ENCODE data around the gene SSTR3.

Gene SSTR3

GRCh38 chr22:37213218-37213855, 1.1 kb upstream of the SSTR3 start:
- no peak overlapping the region for H4K12ac ChIP-seq (ENCODE audit: low read depth, low read length)
- no peak overlapping the region for H3K14ac ChIP-seq (ENCODE audit: low read length)
- no peak for DNase-seq
- no peak overlapping the region for H3K9ac ChIP-seq (ENCODE audit: low read length)
- no peaks in the 10 kb centered on the region for H3K27me3 ChIP-seq (ENCODE audit: insufficient read depth, low read length)
- H2AK5ac ChIP-seq (ENCODE audit: low read length) = no peak overlapping the region
- no peaks in the 10 kb centered on the region for H3K4me1 ChIP-seq (ENCODE audit: control insufficient read depth in 1 of 2, insufficient read depth in 2 of 2, low read length in 2 of 2)
- H3K36me3 ChIP-seq (ENCODE audit: control insufficient read depth in 1 of 2, insufficient read depth in 2 of 2, low read length in 2 of 2) = no peaks in the 10 kb centered on the region
- no peak overlapping the region for H3K23ac ChIP-seq (ENCODE audit: low read length)
- H3K18ac ChIP-seq (ENCODE audit: low read length) = no peak overlapping the region
- no peak overlapping the region for H4K8ac ChIP-seq (ENCODE audit: low read depth, low read length)
- no peak overlapping the region for H2BK5ac ChIP-seq (ENCODE audit: low read depth, low read length, poor library complexity)
- no peak overlapping the region for H3K27ac ChIP-seq (ENCODE audit: low read depth, low read length)
- H3K9me3 ChIP-seq (ENCODE audit: insufficient read depth, low read depth, low read length) = peaks cover 3% of the 10 kb centered on the region
- H3K79me2 ChIP-seq (ENCODE audit: control insufficient read depth, insufficient read depth, low read length, poor library complexity) = no peaks in the 10 kb centered on the region
- no peak overlapping the region for H2BK12ac ChIP-seq (ENCODE audit: low read length)
- no peaks in the 10 kb centered on the region for H3K79me1 ChIP-seq (ENCODE audit: low read length)
- H3K4me2 ChIP-seq (ENCODE audit: low read length) = no peak overlapping the region
- no CpG with 5 or more reads among the region's 18 CpGs for WGBS (ENCODE audit: extremely low coverage, insufficient coverage, insufficient read length)
- no peak overlapping the region for H3K4me3 ChIP-seq (ENCODE audit: low read depth, low read length)
- no peak overlapping the region for H2BK120ac ChIP-seq (ENCODE audit: insufficient read depth, low read length, poor library complexity)
- H3K4ac ChIP-seq (ENCODE audit: low read depth, low read length) = no peak overlapping the region
- H2AFZ ChIP-seq (ENCODE audit: insufficient read depth, low read length, poor library complexity) = no peak overlapping the region
- no peak overlapping the region for H4K91ac ChIP-seq (ENCODE audit: low read depth, low read length)

DNA sequence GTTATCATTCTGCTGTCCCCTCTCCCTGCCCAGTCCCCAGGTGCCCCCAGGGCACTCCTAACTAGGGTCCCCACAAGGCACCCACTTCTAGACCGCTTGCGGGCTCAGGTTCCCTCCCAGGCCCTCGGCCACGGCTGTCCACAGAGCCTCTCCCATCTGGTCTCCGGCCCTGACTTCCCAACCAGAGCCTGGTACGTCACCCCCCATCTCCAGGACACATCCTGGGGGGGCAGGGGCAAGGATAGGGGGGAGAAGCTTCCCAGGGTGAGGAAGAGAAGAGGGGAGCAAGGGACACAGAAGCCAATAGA, 457 bp downstream of the SSTR3 start:
- Histone ChIP-seq H3K79me2 (ENCODE audit: control insufficient read depth, insufficient read depth, low read length, poor library complexity) (no peaks in the 10 kb centered on the region), H2AFZ (ENCODE audit: insufficient read depth, low read length, poor library complexity) (no peak overlapping the region), H3K4me2 (ENCODE audit: low read length) (no peak overlapping the region), H3K9ac (ENCODE audit: low read length) (no peak overlapping the region), H3K27ac (ENCODE audit: low read depth, low read length) (no peak overlapping the region), H3K18ac (ENCODE audit: low read length) (no peak overlapping the region), H2BK12ac (ENCODE audit: low read length) (no peak overlapping the region), H2BK120ac (ENCODE audit: insufficient read depth, low read length, poor library complexity) (no peak overlapping the region), H3K27me3 (ENCODE audit: insufficient read depth, low read length) (no peaks in the 10 kb centered on the region), H3K79me1 (ENCODE audit: low read length) (no peaks in the 10 kb centered on the region), H3K23ac (ENCODE audit: low read length) (no peak overlapping the region), H2BK5ac (ENCODE audit: low read depth, low read length, poor library complexity) (no peak overlapping the region), H3K14ac (ENCODE audit: low read length) (no peak overlapping the region), H3K4ac (ENCODE audit: low read depth, low read length) (no peak overlapping the region), H3K9me3 (ENCODE audit: insufficient read depth, low read depth, low read length) (peaks cover 3% of the 10 kb centered on the region), H3K36me3 (ENCODE audit: control insufficient read depth in 1 of 2, insufficient read depth in 2 of 2, low read length in 2 of 2) (no peaks in the 10 kb centered on the region), H4K8ac (ENCODE audit: low read depth, low read length) (no peak overlapping the region), H2AK5ac (ENCODE audit: low read length) (no peak overlapping the region), H3K4me1 (ENCODE audit: control insufficient read depth in 1 of 2, insufficient read depth in 2 of 2, low read length in 2 of 2) (no peaks in the 10 kb centered on the region), H4K12ac (ENCODE audit: low read depth, low read length) (no peak overlapping the region), H3K4me3 (ENCODE audit: low read depth, low read length) (no peak overlapping the region), H4K91ac (ENCODE audit: low read depth, low read length) (no peak overlapping the region)
- DNase-seq = no peak
- no CpG with 5 or more reads among the region's 6 CpGs for WGBS (ENCODE audit: extremely low coverage, insufficient coverage, insufficient read length)

DNA sequence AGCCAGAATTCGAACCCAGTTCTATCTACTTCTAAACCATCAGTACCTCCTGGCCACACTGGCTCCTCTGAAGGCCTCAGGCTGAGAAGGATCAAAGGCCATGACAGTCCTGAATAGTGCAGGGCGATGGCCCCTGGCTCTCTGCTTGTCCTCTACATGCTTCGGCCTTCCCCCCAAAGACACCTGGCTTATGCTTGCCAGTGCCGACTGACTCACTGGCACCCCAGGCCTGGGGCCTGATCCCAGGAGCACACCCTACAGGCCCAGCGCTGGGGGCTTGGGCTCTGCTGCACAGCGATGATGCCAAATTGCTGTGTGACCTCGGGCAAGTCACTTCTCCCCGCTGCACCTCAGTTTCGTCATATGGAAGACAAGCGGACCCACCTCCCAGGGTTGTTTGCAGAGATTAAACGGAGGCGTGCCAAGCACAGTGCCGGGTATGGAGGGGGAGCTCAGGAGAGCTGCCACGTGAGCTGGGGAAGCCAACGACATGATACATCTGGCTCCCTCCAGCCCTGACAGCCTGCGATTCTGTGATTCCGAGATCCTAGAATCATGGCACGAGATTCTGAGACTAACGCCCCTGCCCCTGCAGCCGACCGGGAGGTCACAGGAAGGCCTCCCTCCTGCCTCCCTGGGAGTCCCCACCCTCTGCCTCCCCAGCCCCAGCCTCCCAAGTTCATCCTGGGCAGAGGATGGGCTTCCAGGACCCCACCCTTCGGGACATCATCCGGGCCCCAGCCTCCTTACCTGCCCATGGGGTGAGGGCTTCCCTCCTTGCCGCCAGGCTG, 1.0 kb downstream of the SSTR3 start:
- H3K4me3 ChIP-seq (ENCODE audit: low read depth, low read length) = peak overlapping the region; percentile 6
- no peak overlapping the region for H3K18ac ChIP-seq (ENCODE audit: low read length)
- H3K4me2 ChIP-seq (ENCODE audit: low read length) = no peak overlapping the region
- no peak overlapping the region for H3K14ac ChIP-seq (ENCODE audit: low read length)
- H3K27ac ChIP-seq (ENCODE audit: low read depth, low read length) = no peak overlapping the region
- no peak overlapping the region for H2BK12ac ChIP-seq (ENCODE audit: low read length)
- no peaks in the 10 kb centered on the region for H3K79me1 ChIP-seq (ENCODE audit: low read length)
- H4K12ac ChIP-seq (ENCODE audit: low read depth, low read length) = no peak overlapping the region
- H3K23ac ChIP-seq (ENCODE audit: low read length) = no peak overlapping the region
- no peaks in the 10 kb centered on the region for H3K4me1 ChIP-seq (ENCODE audit: control insufficient read depth in 1 of 2, insufficient read depth in 2 of 2, low read length in 2 of 2)
- H2BK5ac ChIP-seq (ENCODE audit: low read depth, low read length, poor library complexity) = no peak overlapping the region
- no peak overlapping the region for H2AK5ac ChIP-seq (ENCODE audit: low read length)
- H4K91ac ChIP-seq (ENCODE audit: low read depth, low read length) = no peak overlapping the region
- no peaks in the 10 kb centered on the region for H3K27me3 ChIP-seq (ENCODE audit: insufficient read depth, low read length)
- H2BK120ac ChIP-seq (ENCODE audit: insufficient read depth, low read length, poor library complexity) = no peak overlapping the region
- no peak overlapping the region for H3K9ac ChIP-seq (ENCODE audit: low read length)
- no peaks in the 10 kb centered on the region for H3K79me2 ChIP-seq (ENCODE audit: control insufficient read depth, insufficient read depth, low read length, poor library complexity)
- H3K36me3 ChIP-seq (ENCODE audit: control insufficient read depth in 1 of 2, insufficient read depth in 2 of 2, low read length in 2 of 2) = no peaks in the 10 kb centered on the region
- peaks cover 3% of the 10 kb centered on the region for H3K9me3 ChIP-seq (ENCODE audit: insufficient read depth, low read depth, low read length)
- H2AFZ ChIP-seq (ENCODE audit: insufficient read depth, low read length, poor library complexity) = no peak overlapping the region
- H3K4ac ChIP-seq (ENCODE audit: low read depth, low read length) = no peak overlapping the region
- no peak for DNase-seq
- H4K8ac ChIP-seq (ENCODE audit: low read depth, low read length) = no peak overlapping the region
- no CpG with 5 or more reads among the region's 24 CpGs for WGBS (ENCODE audit: extremely low coverage, insufficient coverage, insufficient read length)

DNA sequence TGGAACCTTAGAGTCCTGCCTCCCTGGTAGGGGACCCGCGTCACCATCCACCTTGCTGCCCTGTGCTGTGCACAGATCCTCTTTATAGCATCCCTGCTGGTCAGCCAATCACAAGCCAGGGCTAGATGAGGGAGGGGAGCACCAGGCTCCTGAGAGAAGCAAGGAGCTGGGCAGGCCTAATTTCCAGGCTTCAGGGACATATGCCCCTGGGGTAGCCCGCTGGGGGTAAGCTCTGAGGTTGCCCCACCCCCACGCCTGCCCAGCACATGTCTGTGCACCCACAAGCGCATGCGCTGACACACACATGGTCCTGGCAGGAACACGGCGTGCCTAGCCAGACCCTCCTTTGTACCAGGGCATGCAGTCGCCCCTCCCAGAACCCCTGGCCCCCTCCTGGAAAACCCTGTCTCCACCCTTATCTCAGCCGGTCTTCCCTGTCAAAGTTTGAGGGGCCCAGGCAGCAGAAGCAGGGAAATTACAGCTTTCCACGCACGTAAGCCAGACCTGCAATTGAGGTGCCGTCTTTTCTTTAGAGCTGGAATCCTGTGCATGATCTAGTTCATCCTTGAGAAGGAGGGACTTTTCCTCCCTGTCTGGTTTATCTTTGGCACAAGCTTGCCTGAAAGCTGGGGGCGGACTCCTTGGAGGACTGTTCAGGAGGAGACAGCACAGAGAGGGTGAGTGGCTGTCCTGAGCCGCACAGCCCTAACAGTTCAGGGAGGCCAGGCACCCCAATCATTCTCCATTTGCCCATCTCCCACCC, 2.1 kb downstream of the SSTR3 start:
- no peak overlapping the region for H2BK12ac ChIP-seq (ENCODE audit: low read length)
- no peak overlapping the region for H2BK5ac ChIP-seq (ENCODE audit: low read depth, low read length, poor library complexity)
- no peak overlapping the region for H3K23ac ChIP-seq (ENCODE audit: low read length)
- H3K4me2 ChIP-seq (ENCODE audit: low read length) = no peak overlapping the region
- H3K27ac ChIP-seq (ENCODE audit: low read depth, low read length) = no peak overlapping the region
- H4K91ac ChIP-seq (ENCODE audit: low read depth, low read length) = no peak overlapping the region
- no peak overlapping the region for H3K4ac ChIP-seq (ENCODE audit: low read depth, low read length)
- H3K14ac ChIP-seq (ENCODE audit: low read length) = no peak overlapping the region
- peaks cover 3% of the 10 kb centered on the region for H3K9me3 ChIP-seq (ENCODE audit: insufficient read depth, low read depth, low read length)
- H4K12ac ChIP-seq (ENCODE audit: low read depth, low read length) = no peak overlapping the region
- no peak overlapping the region for H3K4me3 ChIP-seq (ENCODE audit: low read depth, low read length)
- no CpG with 5 or more reads among the region's 15 CpGs for WGBS (ENCODE audit: extremely low coverage, insufficient coverage, insufficient read length)
- no peak overlapping the region for H2AK5ac ChIP-seq (ENCODE audit: low read length)
- no peaks in the 10 kb centered on the region for H3K79me2 ChIP-seq (ENCODE audit: control insufficient read depth, insufficient read depth, low read length, poor library complexity)
- no peak overlapping the region for H3K18ac ChIP-seq (ENCODE audit: low read length)
- no peak overlapping the region for H4K8ac ChIP-seq (ENCODE audit: low read depth, low read length)
- no peak overlapping the region for H3K9ac ChIP-seq (ENCODE audit: low read length)
- H3K36me3 ChIP-seq (ENCODE audit: control insufficient read depth in 1 of 2, insufficient read depth in 2 of 2, low read length in 2 of 2) = no peaks in the 10 kb centered on the region
- H3K79me1 ChIP-seq (ENCODE audit: low read length) = no peaks in the 10 kb centered on the region
- DNase-seq = no peak
- H2BK120ac ChIP-seq (ENCODE audit: insufficient read depth, low read length, poor library complexity) = no peak overlapping the region
- no peaks in the 10 kb centered on the region for H3K4me1 ChIP-seq (ENCODE audit: control insufficient read depth in 1 of 2, insufficient read depth in 2 of 2, low read length in 2 of 2)
- H2AFZ ChIP-seq (ENCODE audit: insufficient read depth, low read length, poor library complexity) = no peak overlapping the region
- no peaks in the 10 kb centered on the region for H3K27me3 ChIP-seq (ENCODE audit: insufficient read depth, low read length)
